ENCODE data around the gene ATF3. TPM values are rescaled to one million over a fixed set of nuclear protein-coding genes. Genes with fewer than 3 reads are reported as not detected.
A peak's percentile ranks its signal among the peaks of the same experiment; 100 is the strongest.
"Not testable (repeated sequence)": the region's sequence is repeated elsewhere in the genome, so short reads cannot be mapped to it uniquely, and the experiment has no call there.

Gene ATF3
- total and polyA plus RNA-seq, 4 donors, result 22.7 to 265 (median 44.5) TPM

DNA sequence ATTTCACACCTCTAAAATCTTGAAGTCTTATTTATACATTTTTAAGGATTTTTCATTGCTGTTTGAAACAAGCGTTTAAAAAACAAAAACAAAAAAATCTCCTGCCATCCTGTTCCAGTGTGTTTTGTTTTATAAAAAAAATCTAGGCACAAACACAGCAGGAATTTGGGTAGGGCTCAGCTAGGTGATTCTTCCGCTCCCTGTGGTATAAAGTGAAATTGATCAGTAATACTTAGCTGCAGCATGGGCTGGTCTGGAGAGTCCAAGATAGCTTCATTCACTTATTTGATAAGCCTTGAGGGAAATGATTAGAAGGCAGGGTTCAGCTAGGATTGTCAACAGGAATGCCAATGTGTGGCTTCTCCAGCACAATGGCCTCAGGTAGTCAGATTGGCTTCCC is 25.7 kb downstream of the ATF3 start:
- H3K36me3 ChIP-seq (ENCODE audit: control insufficient read depth in 1 of 2, insufficient read depth in 2 of 2, low read length in 1 of 2), result no peaks in the 10 kb centered on the region
- no peak for ATAC-seq (ENCODE audit: low FRiP score)
- H3K9me3 ChIP-seq (ENCODE audit: control insufficient read depth, low read length), result no peaks in the 10 kb centered on the region
- intact Hi-C loops (cut with DNase I), result no loop called here
- H3K27me3 ChIP-seq (ENCODE audit: control insufficient read depth in 1 of 2, insufficient read depth in 2 of 2, low read length in 1 of 2), result no peaks in the 10 kb centered on the region
- H3K4me3 ChIP-seq (ENCODE audit: low read length in 2 of 2), result no peak overlapping the region
- H3K27ac ChIP-seq (ENCODE audit: low read depth in 1 of 2, low read length in 2 of 2), result no peak overlapping the region
- WGBS, 2 donors, result 97 to 98% methylated on average over 2 of the region's 2 CpGs
- DNase-seq, result no peak
- peaks cover 0 to 2% of the 10 kb centered on the region in 2 donors for H3K4me1 ChIP-seq (ENCODE audit: control insufficient read depth in 1 of 2, insufficient read depth in 2 of 2, low read length in 2 of 2)

DNA sequence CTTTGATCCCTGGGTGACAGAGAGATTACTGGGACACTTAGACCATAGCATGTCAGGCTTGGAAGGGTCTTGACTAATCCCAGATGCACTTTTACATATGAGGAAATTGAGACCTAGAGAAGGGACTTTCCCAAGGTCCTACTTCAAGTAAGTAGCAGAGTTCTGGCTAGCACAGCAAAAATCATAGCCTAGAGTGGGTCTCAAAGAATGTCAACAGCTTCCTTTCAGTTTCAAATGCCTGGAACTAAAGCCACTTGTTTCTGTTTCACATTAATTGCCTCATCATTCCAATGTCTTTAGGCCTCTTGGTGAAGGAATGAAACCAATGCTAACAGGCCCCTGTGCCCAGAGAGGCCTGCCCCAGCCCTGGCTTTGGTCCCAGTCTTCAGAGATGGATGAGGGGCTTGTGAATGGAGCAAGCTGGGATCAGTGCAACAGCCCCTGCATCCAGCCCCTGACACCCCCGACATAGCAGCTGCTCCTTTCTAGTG is 26.6 kb downstream of the ATF3 start:
- no peak for ATAC-seq (ENCODE audit: low FRiP score)
- Histone ChIP-seq H3K27ac (ENCODE audit: low read depth in 1 of 2, low read length in 2 of 2) (no peak overlapping the region), H3K4me1 (ENCODE audit: control insufficient read depth in 1 of 2, insufficient read depth in 2 of 2, low read length in 2 of 2) (peaks cover 0 to 2% of the 10 kb centered on the region in 2 donors), H3K27me3 (ENCODE audit: control insufficient read depth in 1 of 2, insufficient read depth in 2 of 2, low read length in 1 of 2) (no peaks in the 10 kb centered on the region), H3K9me3 (ENCODE audit: control insufficient read depth, low read length) (no peaks in the 10 kb centered on the region), H3K36me3 (ENCODE audit: control insufficient read depth in 1 of 2, insufficient read depth in 2 of 2, low read length in 1 of 2) (no peaks in the 10 kb centered on the region), H3K4me3 (ENCODE audit: low read length in 2 of 2) (no peak overlapping the region)
- DNase-seq, result no peak
- 98 to 100% methylated on average over 1 of the region's 1 CpG for WGBS, 2 donors
- intact Hi-C loops (cut with DNase I), result no loop called here

DNA sequence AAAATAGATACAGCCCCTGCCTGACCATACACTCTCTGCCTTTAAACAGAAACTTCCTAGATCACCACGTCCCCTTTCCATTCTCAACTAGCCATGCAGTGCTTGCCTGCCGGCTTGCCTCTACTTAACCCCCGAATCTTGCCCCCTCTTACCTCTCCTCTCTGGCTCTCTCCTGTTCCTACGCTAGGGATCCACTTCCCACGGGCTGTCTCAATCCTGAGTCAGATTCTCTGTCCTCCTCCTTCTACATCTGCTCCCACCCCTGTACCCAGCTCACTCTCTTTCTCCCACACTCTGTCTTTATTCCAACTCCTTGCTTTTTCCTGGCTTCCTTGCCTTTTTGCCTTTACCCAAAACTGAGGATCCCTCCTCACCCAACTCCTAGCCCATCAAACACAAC is 29.3 kb downstream of the ATF3 start:
- H3K27me3 ChIP-seq (ENCODE audit: control insufficient read depth in 1 of 2, insufficient read depth in 2 of 2, low read length in 1 of 2), result no peaks in the 10 kb centered on the region
- ATAC-seq (ENCODE audit: low FRiP score) (no peak), DNase-seq (no peak)
- WGBS, 2 donors, result 77 to 82% methylated on average over 5 of the region's 5 CpGs
- no peak overlapping the region for H3K4me3 ChIP-seq (ENCODE audit: low read length in 2 of 2)
- H3K4me1 ChIP-seq (ENCODE audit: control insufficient read depth in 1 of 2, insufficient read depth in 2 of 2, low read length in 2 of 2), result peaks cover 0 to 2% of the 10 kb centered on the region in 2 donors
- H3K9me3 ChIP-seq (ENCODE audit: control insufficient read depth, low read length), result no peaks in the 10 kb centered on the region
- peak overlapping the region in 1 of 2 donors; percentile 61 for H3K27ac ChIP-seq (ENCODE audit: low read depth in 1 of 2, low read length in 2 of 2)
- intact Hi-C loops (cut with DNase I), result no loop called here
- H3K36me3 ChIP-seq (ENCODE audit: control insufficient read depth in 1 of 2, insufficient read depth in 2 of 2, low read length in 1 of 2), result no peaks in the 10 kb centered on the region

DNA sequence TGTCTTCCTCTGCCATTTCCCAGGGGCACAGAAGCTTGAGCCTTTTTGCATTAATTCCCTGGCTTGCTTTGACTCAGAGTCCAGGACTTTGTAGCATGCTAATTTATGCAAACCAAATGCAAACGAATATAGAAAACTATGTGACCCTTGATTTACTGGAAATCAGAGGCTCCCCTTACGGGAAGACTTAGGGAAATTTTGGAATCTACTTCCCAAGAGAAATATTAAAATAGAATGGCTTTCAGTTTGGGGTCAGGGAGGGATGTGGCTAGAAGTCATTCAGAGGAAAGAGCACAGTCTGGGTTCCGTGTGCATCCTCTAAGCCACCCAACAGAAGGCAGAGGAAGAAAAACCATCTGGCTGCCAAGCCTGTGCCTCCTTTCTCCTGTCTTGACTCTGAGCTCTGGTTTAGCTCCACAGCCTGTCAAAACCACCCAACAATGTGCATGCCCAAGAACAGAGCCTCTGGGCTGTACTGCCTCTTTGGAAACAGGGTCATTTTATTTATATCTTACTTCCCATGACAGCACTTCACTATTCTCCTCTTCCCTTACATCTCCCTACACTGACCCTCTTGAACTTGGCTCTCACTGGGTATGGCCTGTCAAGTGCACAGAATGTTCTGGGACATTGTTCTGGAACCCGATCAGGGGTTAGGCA is 30.1 kb downstream of the ATF3 start:
- Histone ChIP-seq H3K9me3 (ENCODE audit: control insufficient read depth, low read length) (no peaks in the 10 kb centered on the region), H3K27me3 (ENCODE audit: control insufficient read depth in 1 of 2, insufficient read depth in 2 of 2, low read length in 1 of 2) (no peaks in the 10 kb centered on the region), H3K27ac (ENCODE audit: low read depth in 1 of 2, low read length in 2 of 2) (peak overlapping the region in 1 of 2 donors; percentile 61), H3K4me1 (ENCODE audit: control insufficient read depth in 1 of 2, insufficient read depth in 2 of 2, low read length in 2 of 2) (peaks cover 0 to 3% of the 10 kb centered on the region in 2 donors), H3K36me3 (ENCODE audit: control insufficient read depth in 1 of 2, insufficient read depth in 2 of 2, low read length in 1 of 2) (no peaks in the 10 kb centered on the region), H3K4me3 (ENCODE audit: low read length in 2 of 2) (no peak overlapping the region)
- no peak for ATAC-seq (ENCODE audit: low FRiP score)
- WGBS, 2 donors, result 31 to 60% methylated on average over 4 of the region's 4 CpGs
- intact Hi-C loops (cut with DNase I), result no loop called here
- DNase-seq, result no peak

DNA sequence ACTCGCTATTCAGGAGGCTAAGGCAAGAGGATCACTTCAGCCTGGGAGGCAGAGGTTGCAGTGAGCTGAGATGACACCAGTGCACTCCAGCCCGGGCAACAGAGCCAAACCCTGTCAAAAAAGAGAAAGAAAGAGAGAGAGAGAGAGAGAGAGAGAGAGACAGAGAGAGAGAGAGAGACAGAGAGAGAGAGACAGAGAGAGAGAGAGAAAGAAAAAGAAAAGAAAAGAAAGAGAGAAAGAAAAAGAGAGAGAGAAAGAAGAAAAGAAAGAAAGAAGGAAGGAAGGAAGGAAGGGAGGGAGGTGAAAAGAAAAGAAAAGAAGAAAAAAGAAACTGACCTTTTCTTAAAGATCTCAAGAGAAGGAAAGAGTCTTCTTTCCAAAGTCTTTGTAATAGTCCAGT is 31.0 kb downstream of the ATF3 start:
- H3K4me1 ChIP-seq (ENCODE audit: control insufficient read depth in 1 of 2, insufficient read depth in 2 of 2, low read length in 2 of 2); intact Hi-C loops (cut with DNase I): not testable (repeated sequence)

DNA sequence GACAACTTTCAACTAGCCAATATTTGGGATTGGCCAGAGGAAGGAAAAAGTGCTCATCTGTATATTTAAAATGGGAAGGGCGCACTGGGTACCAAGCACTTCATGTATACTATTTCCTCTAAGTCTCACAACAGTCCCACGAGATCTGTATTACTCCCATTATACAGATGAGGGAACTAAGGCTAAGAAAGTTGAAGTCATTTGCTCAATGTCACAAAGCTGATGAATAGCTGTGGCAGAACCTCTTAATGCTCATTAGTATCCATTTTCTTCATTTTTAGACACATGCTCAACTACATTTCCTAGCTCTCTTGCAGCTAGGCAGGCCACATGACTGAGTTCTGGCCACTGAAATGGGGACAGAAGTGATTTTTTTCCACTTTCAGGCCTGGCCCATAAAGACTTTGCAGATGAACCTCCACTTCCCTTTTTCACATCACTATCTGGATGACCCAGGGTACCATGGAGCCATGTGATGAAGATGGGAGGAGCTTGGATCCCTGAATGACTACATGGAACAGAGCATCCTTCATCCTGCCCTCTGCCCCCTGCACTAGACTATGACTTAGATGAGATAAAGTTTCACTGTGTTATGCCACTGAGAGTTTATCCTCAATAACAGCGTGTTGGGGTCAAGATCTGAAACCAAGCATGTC is 31.8 kb downstream of the ATF3 start:
- WGBS, 2 donors, result 97 to 100% methylated on average over 3 of the region's 3 CpGs
- Histone ChIP-seq H3K36me3 (ENCODE audit: control insufficient read depth in 1 of 2, insufficient read depth in 2 of 2, low read length in 1 of 2) (no peaks in the 10 kb centered on the region), H3K9me3 (ENCODE audit: control insufficient read depth, low read length) (no peaks in the 10 kb centered on the region), H3K4me1 (ENCODE audit: control insufficient read depth in 1 of 2, insufficient read depth in 2 of 2, low read length in 2 of 2) (peaks cover 0 to 3% of the 10 kb centered on the region in 2 donors), H3K4me3 (ENCODE audit: low read length in 2 of 2) (no peak overlapping the region), H3K27ac (ENCODE audit: low read depth in 1 of 2, low read length in 2 of 2) (no peak overlapping the region), H3K27me3 (ENCODE audit: control insufficient read depth in 1 of 2, insufficient read depth in 2 of 2, low read length in 1 of 2) (no peaks in the 10 kb centered on the region)
- DNase-seq (no peak), ATAC-seq (ENCODE audit: low FRiP score) (no peak)
- intact Hi-C loops (cut with DNase I), result no loop called here

More for the DNA sequence above, 31.0 kb downstream of the ATF3 start:
- H3K27me3 ChIP-seq (ENCODE audit: control insufficient read depth in 1 of 2, insufficient read depth in 2 of 2, low read length in 1 of 2); H3K4me3 ChIP-seq (ENCODE audit: low read length in 2 of 2); DNase-seq; H3K36me3 ChIP-seq (ENCODE audit: control insufficient read depth in 1 of 2, insufficient read depth in 2 of 2, low read length in 1 of 2); ATAC-seq (ENCODE audit: low FRiP score); H3K9me3 ChIP-seq (ENCODE audit: control insufficient read depth, low read length); H3K27ac ChIP-seq (ENCODE audit: low read depth in 1 of 2, low read length in 2 of 2): not testable (repeated sequence)
- 94 to 96% methylated on average over 2 of the region's 2 CpGs for WGBS, 2 donors

DNA sequence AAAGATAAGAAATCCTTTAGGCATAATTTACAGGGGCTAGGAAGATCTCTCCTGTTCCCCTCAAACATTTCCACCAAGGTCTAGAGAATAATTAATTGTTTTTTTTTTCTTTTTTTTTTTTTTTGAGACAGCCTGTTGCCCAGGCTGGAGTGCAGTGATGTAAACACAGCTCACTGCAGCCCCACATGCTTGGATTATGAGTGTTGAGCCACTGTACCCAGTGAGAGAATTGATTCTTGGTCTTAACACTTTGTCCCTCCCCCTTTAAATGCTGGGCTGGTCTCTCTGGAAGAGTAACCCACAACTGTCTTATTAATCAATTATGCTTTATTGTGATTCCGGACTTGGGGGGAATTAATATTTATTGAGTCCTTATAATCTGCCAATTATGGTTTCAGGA is 33.4 kb downstream of the ATF3 start:
- WGBS, 2 donors, result 91 to 97% methylated on average over 1 of the region's 1 CpG

DNA sequence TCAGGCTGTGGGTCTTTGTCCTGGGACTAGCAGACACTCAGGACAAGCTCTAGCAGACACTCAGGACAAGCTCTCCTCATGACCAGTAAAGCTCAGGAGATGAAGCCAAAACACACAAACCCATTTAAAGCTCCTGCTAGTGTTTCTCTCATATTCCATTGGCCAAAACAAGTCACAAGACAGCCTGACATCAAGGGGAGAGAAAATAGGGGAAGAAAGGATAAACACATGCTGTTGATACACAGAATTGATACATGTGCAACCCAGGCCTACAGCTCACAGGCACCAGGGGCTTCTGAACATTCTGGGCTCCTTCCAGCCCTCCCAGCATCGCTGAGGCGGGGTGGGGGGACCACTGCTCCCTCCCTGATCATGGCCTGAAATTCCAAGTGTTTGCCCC is 35.3 kb downstream of the ATF3 start:
- no peaks in the 10 kb centered on the region for H3K36me3 ChIP-seq (ENCODE audit: control insufficient read depth in 1 of 2, insufficient read depth in 2 of 2, low read length in 1 of 2)
- intact Hi-C loops (cut with DNase I), result no loop called here
- H3K27me3 ChIP-seq (ENCODE audit: control insufficient read depth in 1 of 2, insufficient read depth in 2 of 2, low read length in 1 of 2), result no peaks in the 10 kb centered on the region
- H3K4me1 ChIP-seq (ENCODE audit: control insufficient read depth in 1 of 2, insufficient read depth in 2 of 2, low read length in 2 of 2), result peaks cover 0 to 2% of the 10 kb centered on the region in 2 donors
- ATAC-seq (ENCODE audit: low FRiP score) (no peak), DNase-seq (no peak)
- no peak overlapping the region for H3K4me3 ChIP-seq (ENCODE audit: low read length in 2 of 2)
- H3K27ac ChIP-seq (ENCODE audit: low read depth in 1 of 2, low read length in 2 of 2), result no peak overlapping the region
- H3K9me3 ChIP-seq (ENCODE audit: control insufficient read depth, low read length), result no peaks in the 10 kb centered on the region
- WGBS, 2 donors, result 94 to 97% methylated on average over 2 of the region's 2 CpGs

More for the DNA sequence above, 33.4 kb downstream of the ATF3 start:
- Histone ChIP-seq H3K4me3 (ENCODE audit: low read length in 2 of 2) (no peak overlapping the region), H3K27me3 (ENCODE audit: control insufficient read depth in 1 of 2, insufficient read depth in 2 of 2, low read length in 1 of 2) (no peaks in the 10 kb centered on the region), H3K27ac (ENCODE audit: low read depth in 1 of 2, low read length in 2 of 2) (no peak overlapping the region), H3K4me1 (ENCODE audit: control insufficient read depth in 1 of 2, insufficient read depth in 2 of 2, low read length in 2 of 2) (peaks cover 0 to 3% of the 10 kb centered on the region in 2 donors), H3K36me3 (ENCODE audit: control insufficient read depth in 1 of 2, insufficient read depth in 2 of 2, low read length in 1 of 2) (no peaks in the 10 kb centered on the region), H3K9me3 (ENCODE audit: control insufficient read depth, low read length) (no peaks in the 10 kb centered on the region)
- no peak for DNase-seq
- intact Hi-C loops (cut with DNase I), result no loop called here
- no peak for ATAC-seq (ENCODE audit: low FRiP score)
